Pancreas (tissue), 10 donors: ENCODE data around the gene SDC3. TPM values are rescaled to one million over a fixed set of nuclear protein-coding genes. Genes with fewer than 3 reads are reported as not detected.

Experiments used
- ATAC-seq, 4 donors: fragments of 200-7000 bp; cut with Tn5 transposase; one replicate each; pipeline versions ENCODE4 v1.8.0 to v1.9.1; 2020; ENCODE audit warnings: mild to moderate bottlenecking in 4 of 4, moderate library complexity in 4 of 4
- DNase-seq, 6 donors: peaks; one replicate each; pipeline ENCODE4 v3.0.0-alpha.2; 2020
- FAIRE-seq: peaks from 2 replicates; lab custom pipeline; 2012; peaks lifted over from hg19 to GRCh38; lab: Jason Lieb, UNC
- H3K27ac ChIP-seq, 4 donors: fragments of 200-600 bp; sonication (generic); 1 replicate in 3 of 4; 2 replicates in 1 of 4; pipeline versions ENCODE4 v1.5.0 to v1.8.0; 2020
- H3K27me3 ChIP-seq, 4 donors: fragments of 200-600 bp; one replicate each; pipeline ENCODE4 v1.8.0; 2021
- H3K36me3 ChIP-seq, 3 donors: fragments of 200-600 bp; sonication (generic) in 1 of 3; one replicate each; pipeline versions ENCODE4 v1.5.0 to v1.8.0; 2020 to 2021
- H3K4me1 ChIP-seq, 3 donors: fragments of 200-600 bp; one replicate each; pipeline ENCODE4 v1.8.0; 2021
- H3K4me3 ChIP-seq, 4 donors: fragments of 200-600 bp; sonication (generic) in 2 of 4; one replicate each; pipeline versions ENCODE4 v1.5.0 to v1.8.0; 2020 to 2021
- H3K9me3 ChIP-seq, 4 donors: fragments of 200-600 bp; one replicate each; pipeline ENCODE4 v1.8.0; 2021
- CTCF ChIP-seq, 4 donors: fragments of 200-600 bp; sonication (generic) in 3 of 4; IDR thresholded peaks; one replicate each; pipeline versions ENCODE4 v1.5.0 to v1.8.0; 2021; ENCODE audit warnings: antibody characterized with exemption in 4 of 4
- WGBS, 2 donors: extraction: QIAGEN DNeasy Blood & Tissue Kit; methylation state at CpG; one replicate each; pipeline ENCODE4 v1.1.7; 2013; 5-methylcytosine and 5-hydroxymethylcytosine counted together
- intact Hi-C, 3 donors: fragments of 100-400 bp; cut with DNase I; formaldehyde crosslinking; loops; one replicate each; pipeline versions ENCODE4 v1.11.1 to v1.14.2; 2022
- polyA plus RNA-seq, 2 donors: library from polyadenylated mRNA; stranded (reverse); fragments of 200-250 nt; gene quantifications; one replicate each; pipeline ENCODE4 v1.2.3, GENCODE V29; 2013
- total RNA-seq, 6 donors: library from RNA; stranded (reverse); fragmentation: NEBNext Ultra II Directional in 4 of 6; extraction: Animal tissue kit (Norgen Biotek cat#: 25700) in 4 of 6; gene quantifications; one replicate each; pipeline versions ENCODE4 v1.2.1 to v1.2.4, GENCODE V29; 2021 to 2023
- donor health status: healthy with polysubstance abuse.
- donor health status: DM: no; HTN: no; CAD: no; lungs with moderate emphysema.
- donor health status: DM: no; HTN: no; CAD: no.
- donor health status: control.
- donor health status: control.
- donor health status: Bipolar disorder and iron deficiency.
- donor health status: DM: yes; HTN: yes; CAD: no.
- donor health status: DM: no; HTN: no; CAD: no.
- donor health status: DM: no; HTN: no; CAD: no.
- donor health status: DM: yes; HTN: yes; CAD: no.

The SDC3 gene
- total and polyA plus RNA-seq, 8 donors = 4.2 to 18.9 (median 7.6) TPM

GRCh38 chr1:30883389-30884172, 25.0 kb downstream of the SDC3 start:
- intact Hi-C loops = loop anchor here in 1 of 3 donors (10.0 kb wide), 1 partner anchor 159 kb away; the partner anchor contains the start of gene MATN1
- Histone ChIP-seq H3K36me3 (no peaks in the 10 kb centered on the region), H3K9me3 (no peaks in the 10 kb centered on the region), H3K27me3 (no peaks in the 10 kb centered on the region), H3K4me3 (no peak overlapping the region), H3K27ac (no peak overlapping the region), H3K4me1 (no peaks in the 10 kb centered on the region)
- FAIRE-seq = no peak
- ATAC-seq = no peak
- WGBS, 2 donors = 80 to 87% methylated on average over 18 of the region's 18 CpGs
- peak in 1 of 6 donors; percentile 22 for DNase-seq
- TF ChIP-seq CTCF (IDR thresholded peaks at IDR 0.05) = no peak

- WGBS, 2 donors = 74 to 81% methylated on average over 14 of the region's 14 CpGs
These were observed 25.7 kb downstream of the SDC3 start for GRCh38 chr1:30882678-30883388.

GRCh38 chr1:30881319-30882181, 27.0 kb downstream of the SDC3 start:
- Histone ChIP-seq H3K4me3 (no peak overlapping the region), H3K27me3 (no peaks in the 10 kb centered on the region), H3K36me3 (no peaks in the 10 kb centered on the region), H3K4me1 (no peaks in the 10 kb centered on the region), H3K27ac (no peak overlapping the region), H3K9me3 (no peaks in the 10 kb centered on the region)
- intact Hi-C loops = loop anchor here in 1 of 3 donors (10.0 kb wide), 1 partner anchor 157 kb away; the partner anchor contains the start of gene MATN1
- no peak for ATAC-seq
- no peak for TF ChIP-seq CTCF (IDR thresholded peaks at IDR 0.05)
- peak in 1 of 6 donors; percentile 33 for DNase-seq
- WGBS, 2 donors = 81 to 87% methylated on average over 25 of the region's 25 CpGs
- FAIRE-seq = no peak

More at GRCh38 chr1:30882678-30883388, 25.7 kb downstream of the SDC3 start:
- Histone ChIP-seq H3K4me3 (no peak overlapping the region), H3K27ac (no peak overlapping the region), H3K27me3 (no peaks in the 10 kb centered on the region), H3K4me1 (no peaks in the 10 kb centered on the region), H3K36me3 (no peaks in the 10 kb centered on the region), H3K9me3 (no peaks in the 10 kb centered on the region)
- no peak for TF ChIP-seq CTCF (IDR thresholded peaks at IDR 0.05)
- no peak for ATAC-seq
- intact Hi-C loops = loop anchor here in 1 of 3 donors (10.0 kb wide), 1 partner anchor 158 kb away; the partner anchor contains the start of gene MATN1
- peak in 1 of 6 donors; percentile 1 for DNase-seq
- no peak for FAIRE-seq

GRCh38 chr1:30880678-30881318, 27.8 kb downstream of the SDC3 start:
- DNase-seq = peak in 1 of 6 donors; percentile 34
- no peak for FAIRE-seq
- 75% methylated on average over 11 of the region's 11 CpGs for WGBS, 2 donors

More at GRCh38 chr1:30880678-30881318, 27.8 kb downstream of the SDC3 start:
- Histone ChIP-seq H3K27me3 (no peaks in the 10 kb centered on the region), H3K4me1 (no peaks in the 10 kb centered on the region), H3K9me3 (no peaks in the 10 kb centered on the region), H3K36me3 (no peaks in the 10 kb centered on the region), H3K4me3 (no peak overlapping the region), H3K27ac (no peak overlapping the region)
- intact Hi-C loops = loop anchor here in 1 of 3 donors (10.0 kb wide), 1 partner anchor 156 kb away; the partner anchor contains the start of gene MATN1
- TF ChIP-seq CTCF (IDR thresholded peaks at IDR 0.05) = no peak
- ATAC-seq = no peak
